Motor neuron (in vitro differentiated cells): ENCODE measurements around the gene GBX1. TPM values are rescaled to one million over a fixed set of nuclear protein-coding genes. Genes with fewer than 3 reads are reported as not detected.

ENCODE experiments used
- ATAC-seq, 8 experiments: fragments of 200-7000 bp; cut with Tn5 transposase; replicated peaks in 6 of 8; 2 replicates each; pipeline ENCODE4 v1.8.0; 2021; ENCODE audit warnings: mild to moderate bottlenecking in 8 of 8, moderate library complexity in 8 of 8
- H3K27ac ChIP-seq, 2 donors: fragments of 250-450 bp; sonication (Bioruptor Pico); 2 replicates each; pipeline ENCODE4 v1.9.0; 2021; ENCODE audit warnings: antibody characterized with exemption in 2 of 2, mild to moderate bottlenecking in 2 of 2, moderate library complexity in 1 of 2
- H3K4me1 ChIP-seq, 2 donors: fragments of 250-450 bp; sonication (Bioruptor Pico); replicated peaks in 1 of 2; 2 replicates each; pipeline ENCODE4 v1.6.1; 2021; ENCODE audit warnings: antibody characterized with exemption in 2 of 2, mild to moderate bottlenecking in 2 of 2, moderate library complexity in 1 of 2
- H3K4me3 ChIP-seq, 5 donors: fragments of 250-450 bp; sonication (Bioruptor Pico); 2 replicates each; pipeline ENCODE4 v1.9.0; 2021; ENCODE audit warnings: antibody characterized with exemption in 5 of 5, mild to moderate bottlenecking in 5 of 5, moderate library complexity in 4 of 5
- whole genome bisulfite sequencing, 10 experiments: fragments of 450-650 bp; shearing (Covaris generic); methylation state at CpG; one replicate each; pipeline ENCODE4 v1.0.0; 2022; 5-methylcytosine and 5-hydroxymethylcytosine counted together
- in situ Hi-C, 9 experiments: fragments of 400-800 bp; cut with MboI; loops; one replicate each; pipeline ENCODE4 v1.15.0; 2021; ENCODE audit warnings: low sequenced_read_pairs in 9 of 9, low pct_unique_long_range_greater_than_20kb in 2 of 9; ENCODE audit not compliant: unreplicated experiment in 9 of 9
- total RNA-seq, 8 experiments: library from RNA; unstranded; fragments of 300-600 nt; gene quantifications; 2 replicates each; pipeline versions ENCODE4 v1.2.3 to v1.2.4, GENCODE V29; 2022

The GBX1 gene
- total RNA-seq, 8 experiments from 2014 or later: 0.22 to 1.5 (median 0.78) TPM; not detected in 3

DNA sequence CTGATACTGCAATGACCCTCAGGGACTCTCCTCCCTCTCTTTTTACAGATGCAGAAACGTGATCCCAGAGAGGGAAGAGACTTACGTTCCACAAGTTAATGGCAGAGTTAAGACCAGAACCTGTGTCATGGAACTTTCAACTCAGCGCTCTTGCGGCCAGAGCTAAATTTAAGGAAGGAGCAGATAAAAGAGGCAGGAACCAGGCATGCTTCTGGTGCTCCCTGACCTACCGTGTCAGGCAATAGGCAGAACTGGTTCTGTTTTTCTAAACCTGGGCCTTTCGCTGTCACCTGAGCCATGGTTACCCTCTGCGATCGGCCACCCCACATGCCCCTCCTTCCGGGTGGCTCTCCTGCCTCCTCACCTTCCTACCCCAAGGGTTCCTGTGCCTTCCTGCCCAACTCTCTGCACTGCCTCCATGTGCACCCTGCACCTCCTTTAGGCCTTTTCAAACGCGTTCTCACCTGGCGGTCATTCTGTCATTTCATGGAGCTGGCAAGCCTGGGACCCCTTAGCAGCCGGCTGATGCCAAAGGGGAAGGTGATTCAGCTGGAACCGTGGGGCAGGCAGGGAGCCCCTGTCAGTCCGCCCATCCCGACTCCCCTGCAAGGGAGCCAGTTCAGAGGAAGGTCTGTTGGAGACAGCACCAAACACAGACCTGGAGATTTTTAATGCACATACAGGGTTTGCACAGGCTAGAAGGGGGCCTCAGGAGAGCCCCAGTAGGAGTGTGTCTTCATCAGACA lies 7.7 kb upstream of the GBX1 start:
- Histone ChIP-seq H3K4me3 (no peak overlapping the region), H3K4me1 (no peaks in the 10 kb centered on the region), H3K27ac (no peak overlapping the region)
- no peak for ATAC-seq
- WGBS, 10 experiments: 50 to 100% (median 91%) methylated on average over 1 to 15 of the region's 16 CpGs; no CpG with 5 or more reads in 3 of the 10 experiments
- in situ Hi-C loops: loop anchor here in 1 of 9 experiments (10.0 kb wide), 1 partner anchor 50 kb away; no protein-coding TSS in a partner anchor

DNA sequence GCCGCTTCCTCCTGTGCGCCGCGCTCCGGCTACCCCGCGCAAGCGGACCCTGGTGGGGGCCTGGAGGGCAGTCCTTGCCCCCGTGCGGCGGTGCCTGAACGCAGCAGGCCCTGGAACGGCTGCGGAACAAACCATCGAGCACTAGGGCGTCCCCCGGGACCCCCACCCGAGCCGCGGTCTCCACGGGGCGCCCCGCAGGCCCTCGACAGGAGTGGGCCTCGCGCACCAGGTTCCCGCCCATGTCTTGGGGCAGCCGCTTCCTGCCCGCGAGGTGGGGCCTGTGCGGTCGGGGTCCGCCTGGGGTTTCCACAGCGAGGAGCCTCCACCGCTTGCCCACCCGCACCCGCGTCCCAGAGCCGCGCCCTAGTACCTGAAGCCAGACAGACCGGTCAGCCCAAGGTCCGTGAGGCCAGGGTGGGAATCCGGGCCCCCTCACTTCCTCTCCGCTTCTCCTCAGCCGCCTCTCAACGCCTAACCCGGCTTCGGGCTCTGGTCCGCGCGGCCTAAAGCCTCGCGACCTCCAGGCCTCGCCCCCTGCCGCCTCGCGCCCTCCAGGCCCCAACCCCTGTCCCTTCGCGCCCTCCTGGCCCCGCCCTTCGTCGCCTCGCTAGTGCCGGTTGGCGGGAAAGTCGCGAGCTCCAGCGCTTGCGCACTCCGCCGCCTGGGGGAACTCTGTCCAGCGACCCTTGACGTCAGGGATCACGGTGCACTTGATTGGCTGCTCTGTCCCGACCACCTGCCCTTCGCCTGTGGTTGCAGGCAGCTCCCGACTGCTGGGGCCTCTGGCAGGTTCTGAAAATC lies 7.0 kb upstream of the GBX1 start:
- WGBS, 10 experiments: 0 to 93% (median 53%) methylated on average over 1 to 15 of the region's 77 CpGs; no CpG with 5 or more reads in 7 of the 10 experiments
- no peak overlapping the region for H3K27ac ChIP-seq
- ATAC-seq: peak in 2 of 8 experiments; percentile 33 to 54
- H3K4me3 ChIP-seq: no peak overlapping the region
- in situ Hi-C loops: loop anchor here in 1 of 9 experiments (10.0 kb wide), 1 partner anchor 50 kb away; no protein-coding TSS in a partner anchor
- no peaks in the 10 kb centered on the region for H3K4me1 ChIP-seq

DNA sequence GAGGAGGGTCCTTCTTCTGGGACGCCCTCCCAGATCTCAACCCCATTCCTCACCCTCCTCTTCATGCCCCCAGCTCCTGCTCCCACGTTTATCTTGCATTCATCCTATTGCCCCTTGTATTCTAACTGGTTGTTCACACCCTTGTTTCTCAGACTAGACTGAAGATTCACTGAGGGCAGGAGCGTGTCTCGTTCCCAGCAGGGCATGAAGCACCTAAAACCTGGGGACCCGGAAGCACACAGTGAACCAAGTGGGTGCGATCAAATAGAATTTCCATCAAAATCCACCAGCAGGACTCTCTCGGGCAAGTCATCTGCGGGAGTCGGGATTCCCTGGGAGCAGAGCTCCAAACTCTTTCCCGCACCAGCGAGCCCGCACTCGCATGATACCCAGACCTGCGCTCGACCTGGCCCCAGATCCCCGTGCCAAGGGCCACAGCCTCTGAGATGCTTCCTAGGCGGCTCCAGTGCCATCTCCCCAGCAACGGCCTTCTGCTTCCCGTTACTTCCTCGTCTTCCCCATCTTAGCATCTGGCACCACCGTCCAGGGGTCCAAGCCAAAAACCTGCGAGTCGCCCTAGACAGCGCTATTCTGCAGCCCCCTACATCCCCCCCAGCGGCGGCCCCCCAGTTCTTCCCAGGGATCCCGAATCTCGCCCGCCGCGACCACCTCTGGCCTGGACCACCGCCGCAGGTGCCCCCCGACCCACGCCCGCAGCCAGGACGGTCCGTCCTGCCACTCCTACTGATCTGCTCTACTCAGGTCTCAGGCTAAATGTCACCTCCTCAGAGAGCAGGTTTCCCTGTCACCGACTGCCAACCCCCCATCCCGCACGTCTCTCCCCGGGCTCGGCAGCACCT lies 6.1 kb upstream of the GBX1 start:
- ATAC-seq: no peak
- in situ Hi-C loops: loop anchor here in 1 of 9 experiments (10.0 kb wide), 1 partner anchor 49 kb away; no protein-coding TSS in a partner anchor
- 0 to 100% (median 83%) methylated on average over 1 to 8 of the region's 43 CpGs; no CpG with 5 or more reads in 4 of the 10 experiments for WGBS, 10 experiments
- Histone ChIP-seq H3K4me3 (no peak overlapping the region), H3K27ac (no peak overlapping the region), H3K4me1 (no peaks in the 10 kb centered on the region)

DNA sequence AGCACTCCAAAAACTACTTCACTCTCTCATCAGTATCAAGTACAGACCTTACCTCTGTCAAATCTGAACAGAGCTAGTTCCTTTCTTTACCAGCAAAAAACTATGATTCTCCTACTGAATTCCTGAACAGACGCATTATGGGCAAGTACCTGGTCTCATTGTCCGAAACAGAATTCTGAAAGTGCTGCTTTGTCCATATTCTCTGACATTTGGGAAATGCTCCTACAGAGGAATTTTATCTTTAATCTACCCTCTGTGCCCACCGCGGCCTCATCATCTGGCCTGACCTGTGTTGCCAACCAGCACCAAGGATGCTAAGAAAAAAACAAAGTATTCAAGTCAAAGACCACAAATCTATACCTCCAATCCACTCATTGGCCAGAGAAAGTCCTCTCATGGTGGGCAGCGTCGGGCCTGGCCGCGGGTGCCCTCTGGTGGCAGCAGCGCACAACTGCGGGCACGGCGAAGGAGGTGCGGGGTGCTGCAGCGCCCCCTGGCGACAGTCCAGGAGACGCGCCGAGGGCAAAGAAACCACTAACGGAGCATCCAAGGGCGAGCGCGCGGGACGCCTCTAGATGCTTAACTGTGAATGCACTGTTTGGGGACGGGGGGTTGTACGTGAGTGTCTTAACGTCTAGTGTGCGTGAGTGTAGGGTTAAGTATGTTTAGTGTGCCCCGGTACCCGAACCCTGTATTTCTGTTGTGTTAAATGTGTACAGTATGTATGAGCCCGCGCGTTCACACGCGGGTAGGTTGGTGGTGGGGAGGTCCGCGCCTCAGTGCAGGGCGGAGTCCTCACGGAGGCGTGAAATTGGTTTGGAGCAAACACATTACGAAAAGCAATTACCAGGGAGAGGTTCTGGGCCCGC lies 5.0 kb upstream of the GBX1 start:
- H3K4me3 ChIP-seq: no peak overlapping the region
- H3K27ac ChIP-seq: no peak overlapping the region
- ATAC-seq: peak; percentile 11 to 81 (median 48)
- WGBS, 10 experiments: 0 to 100% (median 31%) methylated on average over 1 to 20 of the region's 42 CpGs; no CpG with 5 or more reads in 2 of the 10 experiments
- H3K4me1 ChIP-seq: no peaks in the 10 kb centered on the region
- in situ Hi-C loops: loop anchor here in 1 of 9 experiments (10.0 kb wide), 1 partner anchor 48 kb away; no protein-coding TSS in a partner anchor

GRCh38 chr7:151168787-151169162 lies 1.3 kb upstream of the GBX1 start:
- peaks cover 4 to 5% of the 10 kb centered on the region in 2 donors for H3K4me1 ChIP-seq
- no peak for ATAC-seq
- no peak overlapping the region for H3K4me3 ChIP-seq
- in situ Hi-C loops: no loop called here
- WGBS, 10 experiments: 7 to 35% (median 26%) methylated on average over 1 to 9 of the region's 10 CpGs; no CpG with 5 or more reads in 2 of the 10 experiments
- no peak overlapping the region for H3K27ac ChIP-seq

DNA sequence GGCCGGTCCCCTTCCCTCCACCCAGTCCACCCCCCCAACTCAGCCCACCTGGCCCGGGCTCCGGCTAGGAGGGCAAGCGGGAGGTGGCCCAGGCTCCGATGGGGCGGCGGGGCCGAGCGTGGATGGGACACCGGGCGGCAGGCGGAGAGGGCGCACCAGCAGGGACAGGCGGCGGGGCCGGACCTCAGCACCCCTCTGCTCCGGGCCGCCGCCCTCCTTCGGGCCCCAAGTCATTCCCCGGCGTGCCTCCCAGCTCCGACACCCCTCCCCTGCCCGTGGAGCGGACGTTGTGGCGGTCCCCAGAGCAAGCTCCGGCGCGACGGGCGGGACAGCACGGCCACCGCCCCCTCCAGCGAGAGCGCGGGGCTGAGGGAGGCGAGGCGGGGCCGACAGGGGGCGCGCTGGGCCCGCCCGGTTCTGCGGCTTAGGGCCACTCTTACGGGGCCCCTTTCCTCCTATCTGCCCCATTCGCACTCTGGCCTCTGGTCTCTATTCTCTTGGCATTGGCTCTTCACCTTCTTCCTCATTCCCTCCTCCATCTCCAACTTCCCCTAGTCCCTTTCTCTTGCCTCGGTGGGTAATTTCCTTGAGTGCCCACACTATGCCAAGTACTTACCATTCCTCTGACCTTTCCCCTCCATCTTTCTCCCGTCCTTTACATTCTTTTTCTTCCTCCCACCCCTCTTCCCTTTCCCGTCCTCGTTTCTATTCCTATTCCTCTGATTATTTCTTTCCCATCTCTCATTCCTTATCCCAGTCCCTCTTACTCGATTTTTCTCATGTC lies 701 bp upstream of the GBX1 start:
- H3K4me1 ChIP-seq: peaks cover 4 to 5% of the 10 kb centered on the region in 2 donors
- ATAC-seq: peak; percentile 42 to 72 (median 66)
- H3K27ac ChIP-seq: no peak overlapping the region
- H3K4me3 ChIP-seq: peak overlapping the region; percentile 36 to 50 (median 49)
- 1 to 25% (median 8%) methylated on average over 2 to 13 of the region's 52 CpGs; no CpG with 5 or more reads in 1 of the 10 experiments for WGBS, 10 experiments
- in situ Hi-C loops: no loop called here

DNA sequence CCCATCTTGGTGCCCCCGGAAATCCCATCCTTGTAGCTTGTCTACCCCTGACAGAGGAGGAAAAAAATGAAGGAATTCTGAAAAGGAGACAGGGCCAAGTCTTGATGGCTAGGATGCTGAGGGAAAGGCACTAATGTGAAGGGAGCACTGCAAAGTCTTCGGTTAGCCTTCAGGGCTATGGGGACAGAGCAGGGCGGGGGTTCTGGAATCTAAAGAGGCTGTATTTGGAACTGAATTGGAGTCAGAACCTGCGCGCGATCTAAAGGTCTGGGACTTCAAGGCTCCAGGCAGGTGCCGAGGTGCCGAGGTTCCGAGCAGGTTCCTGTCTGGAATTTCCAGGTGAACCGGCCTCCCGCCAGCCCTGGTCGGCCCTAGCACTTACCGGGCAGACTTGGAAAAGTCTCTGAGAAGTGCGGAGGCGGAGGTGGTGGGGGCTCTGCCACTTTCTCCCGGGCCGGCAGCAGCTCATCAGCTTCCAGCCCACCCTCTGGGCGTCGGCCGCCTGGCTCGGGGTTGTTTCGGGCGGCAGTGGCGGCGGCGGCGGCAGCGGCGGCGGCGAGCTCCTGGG lies 781 bp downstream of the GBX1 start:
- H3K27ac ChIP-seq: no peak overlapping the region
- in situ Hi-C loops: no loop called here
- ATAC-seq: no peak
- H3K4me1 ChIP-seq: peaks cover 4 to 5% of the 10 kb centered on the region in 2 donors
- WGBS, 10 experiments: 0 to 100% (median 29%) methylated on average over 1 to 7 of the region's 31 CpGs; no CpG with 5 or more reads in 4 of the 10 experiments
- peak overlapping the region; percentile 36 to 50 (median 49) for H3K4me3 ChIP-seq

DNA sequence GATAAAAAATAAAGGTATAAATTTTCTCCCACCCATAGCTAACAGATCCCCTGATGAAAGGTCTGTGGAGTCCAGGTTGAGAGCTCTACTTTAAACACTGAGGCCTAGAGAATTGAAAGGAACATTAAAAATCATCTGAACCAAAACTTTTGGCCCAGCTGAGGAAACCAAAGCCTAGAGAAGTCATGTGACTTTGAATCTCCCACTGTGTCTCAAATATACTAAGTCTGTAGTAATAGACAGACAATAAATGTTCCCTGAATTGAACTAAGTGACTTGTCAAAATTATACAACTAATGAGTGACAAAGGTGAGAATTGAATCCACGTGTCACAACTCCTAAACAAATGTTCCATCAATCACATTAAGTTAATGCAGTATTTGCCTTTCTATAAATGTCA lies 5.7 kb downstream of the GBX1 start:
- ATAC-seq: no peak
- in situ Hi-C loops: no loop called here
- no peak overlapping the region for H3K4me3 ChIP-seq
- WGBS, 10 experiments: 0 to 64% (median 56%) methylated on average over 1 of the region's 1 CpG; no CpG with 5 or more reads in 3 of the 10 experiments
- H3K4me1 ChIP-seq: peaks cover 3 to 4% of the 10 kb centered on the region in 2 donors
- H3K27ac ChIP-seq: no peak overlapping the region

DNA sequence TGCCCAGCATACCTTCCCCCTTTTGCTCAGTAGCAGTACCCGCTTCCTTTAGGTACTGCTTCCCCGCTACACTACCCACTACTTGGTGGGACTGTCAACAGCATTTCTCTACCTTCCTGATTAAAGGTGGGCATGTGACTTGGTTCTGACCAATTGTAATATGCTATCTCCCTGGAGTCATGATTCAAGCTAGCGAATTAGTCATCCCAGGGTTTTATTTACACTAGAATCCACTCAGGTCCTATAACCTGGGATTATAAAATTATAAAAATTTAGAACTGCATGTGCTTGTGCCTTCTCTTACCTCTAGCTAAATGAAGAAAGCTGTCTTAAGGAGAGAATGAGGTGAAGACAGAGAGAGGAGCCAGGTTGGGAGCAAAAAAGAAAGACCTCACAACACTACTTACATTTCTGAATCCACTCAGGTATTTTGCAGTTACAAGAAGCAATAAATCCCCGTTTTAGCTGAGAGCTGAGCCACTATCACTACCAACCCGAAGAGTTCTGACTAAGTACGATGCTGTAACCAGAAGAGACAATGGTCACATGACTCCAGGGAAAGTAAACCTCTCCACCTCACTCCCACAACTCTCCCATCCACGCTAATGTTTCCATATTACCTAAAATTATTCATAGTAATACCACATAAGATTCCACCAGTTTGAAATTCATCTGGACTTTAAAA lies 9.7 kb downstream of the GBX1 start:
- no peak overlapping the region for H3K4me3 ChIP-seq
- in situ Hi-C loops: no loop called here
- H3K27ac ChIP-seq: no peak overlapping the region
- 45 to 94% (median 64%) methylated on average over 2 to 7 of the region's 7 CpGs; no CpG with 5 or more reads in 1 of the 10 experiments for WGBS, 10 experiments
- peaks cover 0 to 1% of the 10 kb centered on the region in 2 donors for H3K4me1 ChIP-seq
- ATAC-seq: peak in 5 of 8 experiments; percentile 56 to 93 (median 78)

- ATAC-seq: peak in 1 of 8 experiments; percentile 31
- in situ Hi-C loops: no loop called here
- WGBS, 10 experiments: 7 to 37% (median 18%) methylated on average over 2 to 6 of the region's 6 CpGs; no CpG with 5 or more reads in 1 of the 10 experiments
- H3K4me1 ChIP-seq: peaks cover 0 to 7% of the 10 kb centered on the region in 2 donors
- no peak overlapping the region for H3K27ac ChIP-seq
- H3K4me3 ChIP-seq: no peak overlapping the region
Observed at GRCh38 chr7:151152643-151153513, 14.6 kb downstream of the GBX1 start.
